ENCODE measurements around the gene QTRT2. TPM values are rescaled to one million over a fixed set of nuclear protein-coding genes. Genes with fewer than 3 reads are reported as not detected.

The QTRT2 gene
- total RNA-seq, 1 experiment from 2014 or later = 84.1 TPM

GRCh38 chr3:114110439-114110838, 53.9 kb downstream of the QTRT2 start:
- Histone ChIP-seq H3K9me3 (ENCODE audit: control insufficient read depth, low read depth, low read length) (no peaks in the 10 kb centered on the region), H4K5ac (ENCODE audit: insufficient read length, low read depth, low read length) (no peak overlapping the region), H3K4me1 (ENCODE audit: insufficient read depth, low read length) (peaks cover 5% of the 10 kb centered on the region; the same call in 1 of the 2 replicates), H2BK12ac (ENCODE audit: insufficient read length, low read depth, low read length) (no peak overlapping the region), H4K91ac (ENCODE audit: insufficient read length, low read depth, low read length) (no peak overlapping the region), H3K27me3 (ENCODE audit: insufficient read depth, low read length) (no peaks in the 10 kb centered on the region), H3T11ph (ENCODE audit: low read length) (no peak overlapping the region), H2BK120ac (ENCODE audit: low read depth, low read length, poor library complexity, severe bottlenecking) (no peak overlapping the region), H2BK20ac (ENCODE audit: low read depth, low read length, poor library complexity, severe bottlenecking) (peak overlapping the region; percentile 33), H3K79me2 (ENCODE audit: insufficient read depth, low read length) (no peaks in the 10 kb centered on the region), H3K9ac (ENCODE audit: extremely low read depth, insufficient read length, low read length) (no peak overlapping the region), H2BK15ac (ENCODE audit: low read depth, low read length) (no peak overlapping the region), H4K20me1 (ENCODE audit: control insufficient read depth, insufficient read depth, insufficient read length) (no peaks in the 10 kb centered on the region), H3K23ac (ENCODE audit: insufficient read length, low read depth, low read length) (no peak overlapping the region), H3K79me1 (ENCODE audit: insufficient read depth, low read depth, low read length, poor library complexity, severe bottlenecking) (no peaks in the 10 kb centered on the region), H3K56ac (ENCODE audit: insufficient read length, low read depth, low read length) (no peak overlapping the region), H2AK5ac (ENCODE audit: insufficient read length, low read length) (no peak overlapping the region), H3K14ac (ENCODE audit: insufficient read depth, low read length) (peak overlapping the region; percentile 68; the same call in 1 of the 2 replicates), H3K27ac (ENCODE audit: insufficient read length, low read depth, low read length) (no peak overlapping the region), H2AFZ (ENCODE audit: low read length) (peak overlapping the region; percentile 60), H3K23me2 (ENCODE audit: insufficient read length, low read depth, low read length, poor library complexity, severe bottlenecking) (no peaks in the 10 kb centered on the region), H4K8ac (replicated peaks; ENCODE audit: insufficient read length, low read depth, low read length) (no peak overlapping the region), H2BK5ac (ENCODE audit: insufficient read length, low read length) (no peak overlapping the region), H3K18ac (ENCODE audit: insufficient read length, low read depth, low read length) (no peak overlapping the region), H3K4me2 (ENCODE audit: insufficient read depth, insufficient read length, low read length) (no peak overlapping the region), H3K4ac (ENCODE audit: low read depth, low read length) (no peak overlapping the region)
- no peak for DNase-seq
- no CpG with 5 or more reads among the region's 5 CpGs for WGBS (ENCODE audit: extremely low coverage, insufficient read length, low lambda C conversion rate)
- Mint-ChIP-seq H3K27me3 (ENCODE audit: low read depth) (no peaks in the 10 kb centered on the region; the same call in 1 of the 2 replicates), H3K4me3 (no peak overlapping the region), H3K9me3 (no peaks in the 10 kb centered on the region; a peak in 1 of 5 replicates), H3K27ac (peak overlapping the region in 2 of 3 experiments; percentile 30 to 53; a peak in 4 of 7 replicates), H3K36me3 (ENCODE audit: insufficient read depth in 1 of 3, low read depth in 3 of 3) (no peaks in the 10 kb centered on the region), H3K4me1 (peaks cover 31 to 33% of the 10 kb centered on the region in 2 experiments)
- no peak for TF ChIP-seq CTCF (conservative IDR thresholded peaks at IDR 0.05)

Data from H9 (cell line).